ENCODE measurements around the gene CLEC17A.
A peak's percentile ranks its signal among the peaks of the same experiment; 100 is the strongest.

The CLEC17A gene

GRCh38 chr19:14559916-14560775, 22.7 kb upstream of the CLEC17A start:
- DNase-seq (ENCODE audit: low spot score) = no peak

- DNase-seq (ENCODE audit: low spot score) = no peak
Measured at GRCh38 chr19:14560776-14561108, 22.1 kb upstream of the CLEC17A start.

DNA sequence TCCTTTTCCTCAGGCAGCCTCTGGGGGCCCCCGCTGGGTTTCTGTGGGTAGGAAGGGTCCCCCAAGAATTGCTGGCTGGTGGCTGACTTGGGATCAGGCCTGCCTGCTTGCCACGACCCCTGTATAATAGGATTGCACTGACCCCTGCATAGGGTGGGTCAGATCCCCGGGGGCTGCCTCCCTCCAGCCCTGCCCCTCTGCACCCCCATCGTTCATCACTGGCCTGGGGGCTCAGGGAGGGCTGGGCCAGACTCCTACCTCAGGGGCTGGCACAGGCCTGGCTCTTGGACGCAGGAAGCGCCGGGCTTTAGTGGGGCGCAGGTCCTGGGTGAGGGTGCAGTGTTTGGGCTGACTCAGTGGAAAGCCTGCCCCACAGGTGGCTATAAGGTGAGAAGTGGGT, 21.6 kb upstream of the CLEC17A start:
- DNase-seq (ENCODE audit: low spot score) = no peak

DNA sequence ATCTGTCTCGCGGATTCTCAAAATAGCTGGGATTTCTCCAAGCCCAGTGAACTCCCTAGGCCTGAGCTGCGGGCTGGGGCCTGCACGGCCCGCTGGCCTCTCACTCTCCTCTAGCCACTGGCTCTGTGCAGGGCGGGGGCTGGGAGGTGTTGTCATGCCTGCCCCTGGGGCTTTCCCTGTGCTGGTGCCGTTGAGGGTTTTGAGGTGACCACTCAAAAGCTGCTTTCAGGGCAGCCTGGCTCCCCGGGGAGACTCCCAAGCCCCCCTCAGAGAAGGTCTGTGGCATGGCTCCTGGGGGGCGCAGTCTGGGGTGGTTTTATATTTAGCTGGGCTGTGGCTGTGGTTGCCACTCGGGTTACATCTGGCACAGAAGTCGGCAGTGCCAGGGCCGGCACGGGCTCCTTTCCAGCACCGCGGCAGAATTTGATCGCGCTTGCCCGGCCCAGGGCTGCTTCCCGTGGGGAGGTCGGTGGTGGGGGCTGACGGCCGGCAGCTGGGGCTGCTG, 21.0 kb upstream of the CLEC17A start:
- DNase-seq (ENCODE audit: low spot score) = no peak

GRCh38 chr19:14562660-14563589, 20.0 kb upstream of the CLEC17A start:
- DNase-seq (ENCODE audit: low spot score) = no peak

DNA sequence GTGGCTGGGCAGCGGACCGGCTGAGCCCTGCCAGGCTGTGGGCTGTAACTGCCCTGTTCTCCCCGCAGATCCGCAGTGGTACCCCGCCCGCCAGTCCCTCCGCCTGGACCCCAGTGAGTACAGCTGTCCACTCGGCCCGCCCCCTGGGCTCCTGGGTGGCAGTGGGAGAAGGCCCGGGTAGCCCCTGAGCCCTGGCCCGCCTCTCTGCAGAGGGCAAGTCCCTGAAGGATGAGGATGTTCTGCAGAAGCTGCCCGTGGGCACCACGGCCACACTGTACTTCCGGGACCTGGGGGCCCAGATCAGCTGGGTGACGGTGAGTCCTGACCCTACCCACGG, 19.3 kb upstream of the CLEC17A start:
- DNase-seq (ENCODE audit: low spot score) = no peak

- peak; percentile 36 for DNase-seq (ENCODE audit: low spot score)
Measured at GRCh38 chr19:14563989-14564651, 18.8 kb upstream of the CLEC17A start.

- peak; percentile 4 for DNase-seq (ENCODE audit: low spot score)
Measured at GRCh38 chr19:14564652-14565297, 18.1 kb upstream of the CLEC17A start.

GRCh38 chr19:14565298-14565679, 17.6 kb upstream of the CLEC17A start:
- peak; percentile 4 for DNase-seq (ENCODE audit: low spot score)

DNA sequence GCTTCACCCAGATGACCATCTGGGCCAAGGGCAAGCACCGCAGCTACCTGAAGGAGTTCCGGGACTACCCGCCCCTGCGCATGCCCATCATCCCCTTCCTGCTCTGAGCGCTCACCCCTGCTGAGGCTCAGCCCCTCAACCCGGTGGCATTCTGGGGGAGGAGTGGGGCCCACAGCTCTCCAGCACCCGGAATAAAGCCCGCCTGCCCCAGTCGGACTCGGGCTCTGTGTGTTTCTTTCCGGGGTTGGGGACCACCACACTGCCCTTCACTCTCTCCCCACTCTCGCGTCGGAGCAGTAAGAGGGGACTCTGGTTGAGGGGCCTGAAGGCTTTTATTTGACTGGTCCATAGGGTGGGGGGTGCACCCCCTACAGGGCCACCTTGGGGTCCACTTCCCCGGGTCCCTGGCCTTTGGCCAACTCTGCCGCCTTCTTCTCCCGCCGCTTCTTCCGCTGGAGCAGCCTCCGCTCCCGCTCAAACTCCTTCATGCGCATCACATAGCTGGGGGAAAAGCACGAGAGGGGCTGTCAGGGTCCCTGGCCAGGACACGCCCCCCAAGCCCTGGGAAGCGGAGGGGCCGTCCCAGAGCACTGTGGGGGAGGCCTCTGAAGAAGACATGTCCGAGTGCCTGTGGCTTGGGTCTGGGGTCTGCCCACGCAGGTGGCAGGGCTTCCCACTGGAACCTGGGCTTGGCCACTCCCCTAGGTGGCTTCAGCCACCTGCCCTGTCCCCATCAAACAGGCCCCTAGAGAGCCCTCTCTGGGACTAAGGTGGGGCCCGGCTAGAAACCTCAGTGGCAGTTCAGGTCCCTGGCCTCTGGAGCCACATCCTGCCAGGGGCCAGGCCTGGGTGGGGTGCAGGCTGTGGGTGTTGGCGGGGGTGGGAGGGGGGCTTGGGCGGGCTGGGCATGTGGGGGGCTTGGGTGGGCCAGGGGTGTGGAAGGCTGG, 16.8 kb upstream of the CLEC17A start:
- DNase-seq (ENCODE audit: low spot score) = peak; percentile 6

DNA sequence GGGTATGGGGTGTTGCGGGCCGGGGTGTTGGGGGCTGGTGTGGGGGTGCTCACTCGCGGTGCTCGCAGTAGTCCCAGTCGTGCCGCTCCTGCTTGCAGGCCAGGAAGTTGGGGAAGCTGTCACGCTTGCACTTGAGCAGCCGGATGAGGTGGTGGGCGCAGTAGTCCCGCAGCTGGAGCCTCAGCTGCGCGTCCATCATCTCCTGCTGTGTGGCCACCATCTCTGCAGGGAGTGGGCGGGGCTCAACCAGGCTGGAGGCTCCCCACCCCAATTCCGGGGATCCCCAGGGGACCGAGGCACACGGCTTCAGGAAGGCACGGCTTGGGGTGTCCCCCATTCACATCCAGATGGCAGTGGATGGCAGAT, 16.2 kb upstream of the CLEC17A start:
- peak; percentile 1 for DNase-seq (ENCODE audit: low spot score)

DNA sequence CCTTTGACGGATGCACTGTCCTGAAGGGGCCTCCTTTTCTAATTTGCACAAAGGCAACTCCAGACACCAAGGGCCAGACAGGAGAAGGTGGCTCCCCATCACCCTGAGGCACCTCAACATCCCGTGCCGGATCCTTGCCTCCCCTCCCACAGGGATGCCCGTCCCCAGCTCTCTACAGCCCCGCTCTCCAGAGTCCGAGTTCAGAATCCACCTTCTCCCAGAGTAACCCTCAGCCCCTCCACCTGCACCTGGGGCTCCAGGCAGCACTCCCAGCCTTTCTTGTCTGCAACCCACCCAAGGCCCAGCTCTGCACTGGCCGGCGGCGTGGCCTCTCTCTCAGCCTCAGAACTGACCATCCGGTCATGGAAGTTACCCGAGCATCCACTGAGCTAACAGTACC, 15.8 kb upstream of the CLEC17A start:
- DNase-seq (ENCODE audit: low spot score) = no peak

GRCh38 chr19:14570864-14571527, 11.9 kb upstream of the CLEC17A start:
- no peak for DNase-seq (ENCODE audit: low spot score)

DNA sequence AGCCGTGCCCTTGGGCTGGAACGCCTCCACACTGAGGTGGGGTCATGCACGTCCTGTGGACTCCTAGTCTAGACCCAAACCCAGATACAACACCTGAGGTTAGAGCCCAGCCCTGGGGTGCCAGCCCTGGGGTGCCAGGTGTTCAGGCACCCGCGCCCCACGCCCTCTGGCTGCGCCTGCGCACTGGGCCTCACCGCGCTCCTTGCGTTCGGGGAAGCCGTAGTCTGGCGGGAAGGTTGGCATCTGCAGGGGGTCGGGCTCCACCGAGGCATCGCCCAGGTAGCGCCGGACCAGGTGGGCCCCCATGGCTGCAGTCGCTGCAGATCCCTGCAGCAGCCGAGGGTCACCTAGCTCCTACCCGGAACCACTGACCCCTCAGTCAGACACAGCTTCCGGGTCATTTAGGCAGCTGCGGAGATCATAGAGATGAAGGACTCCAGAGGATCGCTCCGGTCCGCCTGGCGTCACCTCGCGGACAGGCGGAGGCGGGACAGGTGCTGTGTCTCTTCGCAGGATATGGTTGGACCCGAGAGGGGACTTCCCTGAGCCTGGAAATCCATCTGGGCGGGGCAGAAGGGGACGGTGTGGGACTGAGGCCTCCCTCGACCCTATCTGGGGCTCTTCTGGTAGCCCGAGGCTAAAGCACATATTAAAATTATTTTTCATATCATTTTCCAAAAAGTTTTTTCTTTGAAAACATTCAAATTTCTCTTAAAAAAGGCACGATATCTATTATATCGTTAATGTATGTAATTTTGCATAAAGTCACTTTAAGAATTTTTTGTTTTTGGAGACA, 11.0 kb upstream of the CLEC17A start, which contains the start of gene NDUFB7:
TSS of gene NDUFB7 (minus strand) at position 372 of the 796 bp plus-strand sequence. CDS start at position 306, 66 bp downstream.
- DNase-seq (ENCODE audit: low spot score) = peak; percentile 92

DNA sequence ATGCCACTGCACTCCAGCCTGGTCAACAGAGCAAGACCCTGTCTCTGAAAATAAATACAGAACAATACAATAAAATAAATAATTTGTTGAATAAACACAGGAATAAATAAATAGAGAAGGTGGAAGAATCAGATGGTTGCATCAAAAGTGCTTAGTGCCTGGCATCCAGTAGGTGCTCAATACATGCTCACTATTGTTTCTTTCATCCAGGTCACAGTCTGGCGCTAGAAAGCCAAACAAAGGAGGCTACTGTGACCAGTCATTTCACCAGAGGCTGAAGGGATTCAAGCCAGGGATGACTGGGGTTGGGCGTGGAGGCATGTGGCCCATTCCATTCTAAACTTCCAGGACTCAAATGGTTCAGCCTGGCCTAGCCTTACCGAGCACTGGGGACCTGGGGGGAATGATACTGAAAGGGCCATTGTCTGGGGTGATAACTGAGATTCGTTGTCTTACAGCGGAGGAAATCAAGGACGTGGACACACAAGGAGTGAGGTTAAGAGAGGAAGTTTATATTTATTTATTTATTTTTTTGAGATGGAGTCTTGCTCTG, 7.4 kb upstream of the CLEC17A start:
- DNase-seq (ENCODE audit: low spot score) = no peak

GRCh38 chr19:14576363-14576762, 6.5 kb upstream of the CLEC17A start:
- DNase-seq (ENCODE audit: low spot score) = no peak

DNA sequence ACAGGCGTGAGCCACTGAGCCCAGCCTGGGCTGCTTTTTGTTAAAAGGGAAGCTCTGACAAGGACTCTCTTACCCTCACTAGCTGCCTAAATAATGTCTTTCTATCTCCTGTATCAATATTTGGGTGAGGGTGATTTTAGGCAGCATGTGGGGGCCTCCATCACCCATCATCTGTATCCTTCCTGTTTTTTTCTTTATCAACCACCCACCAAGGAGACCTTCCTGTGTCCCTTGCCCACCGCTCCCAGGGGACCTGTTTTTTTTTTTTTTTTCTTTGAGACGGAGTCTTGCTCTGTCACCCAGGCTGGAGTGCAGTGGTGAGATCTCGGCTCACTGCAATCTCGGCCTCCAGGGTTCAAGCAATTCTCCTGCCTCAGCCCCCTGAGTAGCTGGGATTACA, 5.6 kb upstream of the CLEC17A start:
- DNase-seq (ENCODE audit: low spot score) = no peak

- DNase-seq (ENCODE audit: low spot score) = no peak
Measured at GRCh38 chr19:14577885-14578427, 4.9 kb upstream of the CLEC17A start.

Data from HuH-7.5 (cell line).